Parathyroid adenoma (tissue), 2 donors: ENCODE results near the gene SLC41A3.

ENCODE experiments used
- H2AFZ ChIP-seq: fragments of 300-600 bp; sonication (generic); one replicate; pipeline ENCODE4 v1.7.0; 2017; ENCODE audit warnings: antibody characterized with exemption, mild to moderate bottlenecking
- H3K27ac ChIP-seq: fragments of 300-600 bp; sonication (generic); one replicate; pipeline ENCODE4 v1.7.0; 2017
- H3K27me3 ChIP-seq: fragments of 300-600 bp; sonication (generic); one replicate; pipeline ENCODE4 v1.7.0; 2017; ENCODE audit warnings: low read length; ENCODE audit not compliant: control insufficient read depth, insufficient read depth
- H3K36me3 ChIP-seq: fragments of 300-600 bp; sonication (generic); one replicate; pipeline ENCODE4 v1.7.0; 2017; ENCODE audit warnings: low read length; ENCODE audit not compliant: control insufficient read depth, insufficient read depth
- H3K4me1 ChIP-seq: fragments of 300-600 bp; sonication (generic); one replicate; pipeline ENCODE4 v1.7.0; 2017; ENCODE audit warnings: control low read depth
- H3K4me2 ChIP-seq: fragments of 300-600 bp; sonication (generic); one replicate; pipeline ENCODE4 v1.7.0; 2017; ENCODE audit warnings: low read length
- H3K4me3 ChIP-seq: fragments of 300-600 bp; sonication (generic); one replicate; pipeline ENCODE4 v1.7.0; 2017; ENCODE audit warnings: low read depth, low read length
- H3K79me2 ChIP-seq: fragments of 300-600 bp; sonication (generic); one replicate; pipeline ENCODE4 v1.7.0; 2017; ENCODE audit warnings: control low read depth
- H3K9ac ChIP-seq: fragments of 300-600 bp; sonication (generic); one replicate; pipeline ENCODE4 v1.7.0; 2017; ENCODE audit warnings: mild to moderate bottlenecking
- H3K9me3 ChIP-seq: fragments of 300-600 bp; sonication (generic); one replicate; pipeline ENCODE4 v1.7.0; 2017; ENCODE audit warnings: low read length; ENCODE audit not compliant: control insufficient read depth
- CTCF ChIP-seq: fragments of 300-600 bp; sonication (generic); IDR thresholded peaks from one replicate; pipeline ENCODE4 v1.7.0; 2017; ENCODE audit warnings: antibody characterized with exemption, mild to moderate bottlenecking
- donor health status: primary hyperparathyroidism.

The SLC41A3 gene

GRCh38 chr3:126026277-126026751 is 57.6 kb downstream of the SLC41A3 start:
- Histone ChIP-seq H3K4me1 (no peaks in the 10 kb centered on the region), H3K4me2 (no peak overlapping the region), H3K4me3 (no peak overlapping the region), H3K36me3 (no peaks in the 10 kb centered on the region), H3K9me3 (no peaks in the 10 kb centered on the region), H2AFZ (no peak overlapping the region), H3K27ac (no peak overlapping the region), H3K79me2 (no peaks in the 10 kb centered on the region), H3K9ac (no peak overlapping the region), H3K27me3 (no peaks in the 10 kb centered on the region)
- TF ChIP-seq CTCF, result no peak

- Histone ChIP-seq H3K4me1 (no peaks in the 10 kb centered on the region), H3K36me3 (no peaks in the 10 kb centered on the region), H3K27me3 (no peaks in the 10 kb centered on the region), H3K9me3 (no peaks in the 10 kb centered on the region), H3K4me2 (no peak overlapping the region), H3K27ac (no peak overlapping the region), H3K79me2 (no peaks in the 10 kb centered on the region), H3K9ac (no peak overlapping the region), H3K4me3 (no peak overlapping the region), H2AFZ (no peak overlapping the region)
- TF ChIP-seq CTCF, result no peak
Measured at GRCh38 chr3:126025862-126026261, 58.1 kb downstream of the SLC41A3 start.

GRCh38 chr3:126025116-126025729 is 58.7 kb downstream of the SLC41A3 start:
- no peak for TF ChIP-seq CTCF
- Histone ChIP-seq H3K36me3 (no peaks in the 10 kb centered on the region), H3K79me2 (no peaks in the 10 kb centered on the region), H3K4me3 (no peak overlapping the region), H3K27ac (no peak overlapping the region), H3K9me3 (no peaks in the 10 kb centered on the region), H2AFZ (no peak overlapping the region), H3K4me1 (no peaks in the 10 kb centered on the region), H3K4me2 (no peak overlapping the region), H3K9ac (no peak overlapping the region), H3K27me3 (no peaks in the 10 kb centered on the region)

- H3K27ac ChIP-seq, result no peak overlapping the region
- no peak overlapping the region for H2AFZ ChIP-seq
- TF ChIP-seq CTCF, result no peak
- no peaks in the 10 kb centered on the region for H3K27me3 ChIP-seq
- H3K9me3 ChIP-seq, result no peaks in the 10 kb centered on the region
- no peak overlapping the region for H3K4me3 ChIP-seq
- no peaks in the 10 kb centered on the region for H3K36me3 ChIP-seq
- no peaks in the 10 kb centered on the region for H3K4me1 ChIP-seq
- H3K9ac ChIP-seq, result no peak overlapping the region
- no peaks in the 10 kb centered on the region for H3K79me2 ChIP-seq
- H3K4me2 ChIP-seq, result no peak overlapping the region
Measured at GRCh38 chr3:126024049-126024854, 59.7 kb downstream of the SLC41A3 start.
